SU-DHL-6 (cell line): Measurements from ENCODE around the gene CLASP1.
"Not testable (repeated sequence)": the region's sequence is repeated elsewhere in the genome, so short reads cannot be mapped to it uniquely, and the experiment has no call there.

ENCODE experiments used
- H2AFZ ChIP-seq: fragments of 200-600 bp; sonication (generic); 2 replicates; pipeline ENCODE4 v1.6.1; 2014; ENCODE audit warnings: low read depth, mild to moderate bottlenecking, moderate library complexity, mixed read lengths, antibody characterized with exemption, low read length; ENCODE audit not compliant: severe bottlenecking
- H3F3A ChIP-seq: fragments of 200-600 bp; shearing (Covaris generic); 2 replicates; pipeline ENCODE4 v1.6.0; 2016; ENCODE audit warnings: antibody characterized with exemption, mild to moderate bottlenecking; ENCODE audit not compliant: insufficient read depth
- H3K27ac ChIP-seq: fragments of 200-600 bp; sonication (generic); 2 replicates; pipeline ENCODE4 v1.5.1; 2016; ENCODE audit warnings: low read depth, mild to moderate bottlenecking, low read length, moderate library complexity, mixed read lengths
- H3K27me3 ChIP-seq: fragments of 200-600 bp; sonication (generic), shearing (Covaris generic); 2 replicates; pipeline ENCODE4 v1.6.0; 2014; ENCODE audit warnings: mild to moderate bottlenecking, low read length
- H3K36me3 ChIP-seq: fragments of 200-600 bp; sonication (generic); 2 replicates; pipeline ENCODE4 v1.6.1; 2014; ENCODE audit warnings: mild to moderate bottlenecking, low read length, mixed read lengths
- H3K4me2 ChIP-seq: fragments of 300-600, 200-600 bp; shearing (Covaris generic), sonication (generic); 2 replicates; pipeline ENCODE4 v1.6.0; 2014; ENCODE audit warnings: low read length, low read depth, mild to moderate bottlenecking; ENCODE audit not compliant: poor library complexity, severe bottlenecking
- H3K4me3 ChIP-seq: fragments of 200-600 bp; sonication (generic); 2 replicates; pipeline ENCODE4 v1.5.1; 2014; ENCODE audit warnings: antibody characterized with exemption, low read length, mild to moderate bottlenecking, mixed read lengths; ENCODE audit not compliant: insufficient read depth, poor library complexity, severe bottlenecking
- H3K79me2 ChIP-seq: fragments of 200-600 bp; sonication (generic); 2 replicates; pipeline ENCODE4 v1.6.1; 2014; ENCODE audit warnings: mild to moderate bottlenecking, low read length, moderate library complexity; ENCODE audit not compliant: insufficient read depth
- H3K9ac ChIP-seq: fragments of 200-600 bp; sonication (generic); 2 replicates; pipeline ENCODE4 v1.7.0; 2014; ENCODE audit warnings: mild to moderate bottlenecking, low read length
- H3K9me2 ChIP-seq: fragments of 200-600 bp; sonication (generic); replicated peaks from 2 replicates; pipeline ENCODE4 v1.6.1; 2014; ENCODE audit warnings: low read length; ENCODE audit not compliant: insufficient read depth
- H3K9me3 ChIP-seq: fragments of 200-600 bp; sonication (generic); 2 replicates; pipeline ENCODE4 v1.6.1; 2014; ENCODE audit warnings: low read length, mixed read lengths; ENCODE audit not compliant: insufficient read depth
- H4K20me1 ChIP-seq: fragments of 200-600 bp; sonication (generic); 2 replicates; pipeline ENCODE4 v1.6.1; 2014; ENCODE audit warnings: low read depth, mild to moderate bottlenecking, antibody characterized with exemption, low read length, moderate library complexity, mixed read lengths
- CTCF ChIP-seq: fragments of 200-600 bp; sonication (generic); IDR thresholded peaks from one replicate; pipeline ENCODE4 v1.5.1; 2017; ENCODE audit warnings: antibody characterized with exemption, mild to moderate bottlenecking, low read length, moderate library complexity; ENCODE audit not compliant: insufficient read depth, poor library complexity, severe bottlenecking
- EZH2phosphoT487 ChIP-seq: fragments of 200-600 bp; sonication (generic), shearing (Covaris generic); conservative IDR thresholded peaks from 2 replicates; pipeline ENCODE4 v1.6.1; 2018; ENCODE audit warnings: mild to moderate bottlenecking, antibody characterized with exemption, low read length, moderate library complexity, mixed read lengths

The CLASP1 gene

GRCh38 chr2:121644715-121645114, 4.5 kb downstream of the CLASP1 start:
- H3K9ac ChIP-seq, result no peak overlapping the region
- H3K27me3 ChIP-seq, result no peaks in the 10 kb centered on the region
- H3K4me3 ChIP-seq, result no peak overlapping the region
- H3K27ac ChIP-seq, result no peak overlapping the region
- no peaks in the 10 kb centered on the region for H3K36me3 ChIP-seq
- 0 out of 2 replicates have a peak, but pooled peaks cover 8% of the 10 kb centered on the region for H4K20me1 ChIP-seq
- H3K4me2 ChIP-seq, result no peak overlapping the region
- TF ChIP-seq EZH2phosphoT487, result no peak
- TF ChIP-seq CTCF, result no peak
- no peaks in the 10 kb centered on the region for H3K9me3 ChIP-seq
- H3K79me2 ChIP-seq, result peaks cover 94% of the 10 kb centered on the region
- H2AFZ ChIP-seq, result no peak overlapping the region
- 0 out of 2 replicates have a peak, but pooled peaks cover 3% of the 10 kb centered on the region for H3F3A ChIP-seq
- H3K9me2 ChIP-seq, result no peaks in the 10 kb centered on the region

- Histone ChIP-seq H3K4me2 (no peak overlapping the region), H4K20me1 (0 out of 2 replicates have a peak, but pooled peaks cover 8% of the 10 kb centered on the region), H3K27me3 (no peaks in the 10 kb centered on the region), H3K9ac (no peak overlapping the region), H2AFZ (no peak overlapping the region), H3K27ac (no peak overlapping the region), H3K9me3 (no peaks in the 10 kb centered on the region), H3K36me3 (0 out of 2 replicates have a peak, but pooled peaks cover 3% of the 10 kb centered on the region), H3K9me2 (no peaks in the 10 kb centered on the region), H3F3A (0 out of 2 replicates have a peak, but pooled peaks cover 3% of the 10 kb centered on the region), H3K4me3 (no peak overlapping the region), H3K79me2 (peaks cover 100% of the 10 kb centered on the region)
- TF ChIP-seq CTCF, result no peak
- no peak for TF ChIP-seq EZH2phosphoT487
Observed at GRCh38 chr2:121643877-121644276, 5.4 kb downstream of the CLASP1 start.

GRCh38 chr2:121640380-121641316, 8.6 kb downstream of the CLASP1 start:
- H3K36me3 ChIP-seq, result peaks cover 9% of the 10 kb centered on the region
- H4K20me1 ChIP-seq, result no peaks in the 10 kb centered on the region
- H3K9me3 ChIP-seq, result no peaks in the 10 kb centered on the region; the same call in 1 of the 2 replicates
- no peaks in the 10 kb centered on the region for H3K27me3 ChIP-seq
- TF ChIP-seq EZH2phosphoT487 (no peak), CTCF (no peak)
- no peaks in the 10 kb centered on the region for H3F3A ChIP-seq
- peaks cover 98% of the 10 kb centered on the region for H3K79me2 ChIP-seq
- no peaks in the 10 kb centered on the region for H3K9me2 ChIP-seq
- H2AFZ ChIP-seq, result no peak overlapping the region
- no peak overlapping the region for H3K4me2 ChIP-seq
- H3K4me3 ChIP-seq, result no peak overlapping the region
- H3K27ac ChIP-seq, result no peak overlapping the region
- no peak overlapping the region for H3K9ac ChIP-seq

- not testable (repeated sequence) for H3F3A ChIP-seq, H3K27me3 ChIP-seq, H3K4me2 ChIP-seq, H3K9me3 ChIP-seq, H4K20me1 ChIP-seq, H3K27ac ChIP-seq, H3K9ac ChIP-seq, H2AFZ ChIP-seq, H3K4me3 ChIP-seq, H3K36me3 ChIP-seq, H3K9me2 ChIP-seq
- peaks cover 98% of the 10 kb centered on the region for H3K79me2 ChIP-seq
Observed at GRCh38 chr2:121639846-121640245, 9.4 kb downstream of the CLASP1 start.
